Smooth muscle cell (in vitro differentiated cells): ENCODE results near the gene RARG. TPM values are rescaled to one million over a fixed set of nuclear protein-coding genes. Genes with fewer than 3 reads are reported as not detected.

ENCODE experiments used
- DNase-seq: peaks from one replicate; lab custom pipeline; 2025; ENCODE audit not compliant: unreplicated experiment; lab: John Stamatoyannopoulos, UW
- H2AFZ ChIP-seq: fragments of 200-600 bp; sonication (generic); 2 replicates; pipeline ENCODE4 v1.6.0; 2016; ENCODE audit warnings: antibody characterized with exemption, low read depth, mild to moderate bottlenecking
- H3F3A ChIP-seq: fragments of 200-600 bp; sonication (generic); 2 replicates; pipeline ENCODE4 v1.6.0; 2017; ENCODE audit warnings: antibody characterized with exemption, low read depth
- H3K27ac ChIP-seq: fragments of 200-600 bp; sonication (generic); 2 replicates; pipeline ENCODE4 v1.5.1; 2016; ENCODE audit warnings: low read depth, mild to moderate bottlenecking
- H3K27me3 ChIP-seq: fragments of 200-600 bp; sonication (generic); 2 replicates; pipeline ENCODE4 v1.6.1; 2016; ENCODE audit warnings: low read depth, mild to moderate bottlenecking
- H3K36me3 ChIP-seq: fragments of 200-600 bp; sonication (generic); 2 replicates; pipeline ENCODE4 v1.5.1; 2016; ENCODE audit warnings: low read depth
- H3K4me1 ChIP-seq: fragments of 200-600 bp; sonication (generic); 2 replicates; pipeline ENCODE4 v1.5.1; 2016; ENCODE audit warnings: low read depth
- H3K4me2 ChIP-seq: fragments of 200-600 bp; sonication (generic); 2 replicates; pipeline ENCODE4 v1.6.0; 2016; ENCODE audit warnings: mild to moderate bottlenecking
- H3K4me3 ChIP-seq: fragments of 200-600 bp; sonication (generic); 2 replicates; pipeline ENCODE4 v1.5.1; 2016; ENCODE audit warnings: mild to moderate bottlenecking
- H3K79me2 ChIP-seq: fragments of 200-600 bp; sonication (generic); 2 replicates; pipeline ENCODE4 v1.6.0; 2016; ENCODE audit warnings: low read depth, mild to moderate bottlenecking
- H3K9ac ChIP-seq: fragments of 200-600 bp; sonication (generic); 2 replicates; pipeline ENCODE4 v1.6.0; 2016; ENCODE audit warnings: low read depth
- H3K9me3 ChIP-seq: fragments of 200-600 bp; sonication (generic); replicated peaks from 2 replicates; pipeline ENCODE4 v1.5.1; 2016; ENCODE audit warnings: low read depth
- H4K20me1 ChIP-seq: fragments of 200-600 bp; sonication (generic); 2 replicates; pipeline ENCODE4 v1.6.0; 2016; ENCODE audit warnings: low read depth
- WGBS: methylation state at CpG from one replicate; pipeline ENCODE4 v1.1.7; 2016; ENCODE audit warnings: low lambda C conversion rate; 5-methylcytosine and 5-hydroxymethylcytosine counted together
- polyA plus RNA-seq: library from polyadenylated mRNA; unstranded; fragments of >200 nt; fragmentation: Nextera tagmentation; extraction: Ambion mirVana; gene quantifications from 2 replicates; pipeline ENCODE4 v1.2.1, GENCODE V29; 2016
- total RNA-seq: library from RNA; depleted of rRNA; stranded (reverse); fragments of >200 nt; gene quantifications from 2 replicates; pipeline ENCODE4 v1.2.3, GENCODE V29; 2014
- TF ChIP-seq, protein P1 (sequence below): fragments of 200-600 bp; sonication (generic); IDR thresholded peaks from 2 replicates; pipeline ENCODE4 v1.5.1; 2017; ENCODE audit warnings: borderline replicate concordance, mild to moderate bottlenecking, antibody characterized with exemption; ENCODE audit not compliant: insufficient read depth, poor library complexity, severe bottlenecking

RARG gene
- total RNA-seq (19.9 and 21.8 TPM in 2 replicates), polyA plus RNA-seq (31.3 and 32.9 TPM in 2 replicates)

DNA sequence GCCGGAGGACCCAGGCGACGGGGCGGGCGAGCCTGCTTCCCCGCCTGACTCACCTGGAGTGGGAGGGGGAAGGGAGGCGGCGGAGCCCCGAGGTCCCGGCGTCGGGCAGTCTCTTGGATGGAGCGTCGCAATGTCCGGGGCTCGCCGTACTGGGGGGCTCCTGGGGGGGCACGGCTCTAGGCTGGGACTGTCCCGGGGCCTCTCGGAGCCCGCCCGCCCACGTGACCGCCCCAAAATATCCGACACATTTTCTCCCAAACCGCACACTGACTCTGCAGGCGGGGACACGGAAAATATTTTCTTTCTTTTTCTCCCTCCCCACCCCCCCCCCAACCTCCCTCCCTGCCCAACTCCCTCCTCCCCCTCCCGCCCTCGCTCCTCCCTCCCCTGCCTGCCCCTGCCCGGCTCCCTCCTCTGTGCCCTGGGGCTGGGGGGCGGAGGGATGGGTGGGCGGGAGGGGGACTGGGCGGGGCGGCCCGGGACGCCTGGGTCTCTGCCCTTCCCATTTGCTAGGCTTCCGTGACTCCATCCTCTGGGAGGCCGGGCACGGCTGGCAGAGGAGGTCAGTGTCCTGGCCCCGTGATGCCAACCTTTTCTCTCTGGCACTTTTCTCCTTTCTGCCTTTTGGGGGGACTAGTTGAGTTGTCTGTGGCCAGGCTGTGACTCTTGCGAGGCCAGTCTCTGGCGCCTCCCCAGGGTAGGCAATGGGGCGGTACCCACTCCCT, at the start of gene RARG:
TSS of gene RARG (minus strand) at position 289 of the 725 bp plus-strand sequence. CDS start 4,664 bp downstream, outside the sequence.
- H3K4me1 ChIP-seq, result peaks cover 35% of the 10 kb centered on the region
- 2% methylated on average over 26 of the region's 44 CpGs for WGBS
- peak; percentile 54 for DNase-seq

DNA sequence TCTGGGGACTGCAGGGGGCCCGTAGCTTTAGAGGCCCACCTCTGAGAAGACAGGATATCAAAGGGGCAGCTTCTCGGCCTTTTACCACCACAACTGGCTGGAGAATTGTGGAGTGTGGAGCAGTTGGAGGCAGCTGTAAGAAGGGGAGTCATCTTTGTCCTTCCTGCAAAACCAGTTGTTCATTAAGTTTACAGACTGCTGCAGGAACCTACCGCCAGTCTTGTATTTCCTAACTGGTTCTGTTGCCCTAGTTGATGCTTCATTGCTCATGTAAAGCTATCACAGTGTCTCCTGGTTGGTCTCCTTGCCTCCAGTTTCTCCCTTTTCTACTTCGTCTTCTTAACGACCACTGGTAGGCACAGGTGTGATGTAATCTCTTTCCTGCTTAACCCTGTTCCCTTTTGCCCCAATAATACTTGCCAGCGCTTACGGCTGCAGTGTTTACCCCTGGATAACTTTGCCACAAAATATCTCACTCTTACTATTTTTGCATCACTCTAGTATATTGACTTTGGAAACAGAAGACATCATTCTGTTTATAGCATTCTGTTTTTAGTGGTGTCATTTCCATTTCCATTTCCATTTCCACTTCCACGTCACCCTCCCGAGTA, 48.0 kb upstream of the RARG start:
- Histone ChIP-seq H3K4me1 (no peaks in the 10 kb centered on the region), H3K27ac (no peak overlapping the region), H3K36me3 (no peaks in the 10 kb centered on the region), H3F3A (no peaks in the 10 kb centered on the region), H3K4me3 (no peak overlapping the region), H2AFZ (no peak overlapping the region), H3K9me3 (no peaks in the 10 kb centered on the region), H3K4me2 (no peak overlapping the region), H3K27me3 (no peaks in the 10 kb centered on the region), H3K9ac (no peak overlapping the region), H3K79me2 (no peaks in the 10 kb centered on the region), H4K20me1 (no peaks in the 10 kb centered on the region)
- TF ChIP-seq, protein P1, sequence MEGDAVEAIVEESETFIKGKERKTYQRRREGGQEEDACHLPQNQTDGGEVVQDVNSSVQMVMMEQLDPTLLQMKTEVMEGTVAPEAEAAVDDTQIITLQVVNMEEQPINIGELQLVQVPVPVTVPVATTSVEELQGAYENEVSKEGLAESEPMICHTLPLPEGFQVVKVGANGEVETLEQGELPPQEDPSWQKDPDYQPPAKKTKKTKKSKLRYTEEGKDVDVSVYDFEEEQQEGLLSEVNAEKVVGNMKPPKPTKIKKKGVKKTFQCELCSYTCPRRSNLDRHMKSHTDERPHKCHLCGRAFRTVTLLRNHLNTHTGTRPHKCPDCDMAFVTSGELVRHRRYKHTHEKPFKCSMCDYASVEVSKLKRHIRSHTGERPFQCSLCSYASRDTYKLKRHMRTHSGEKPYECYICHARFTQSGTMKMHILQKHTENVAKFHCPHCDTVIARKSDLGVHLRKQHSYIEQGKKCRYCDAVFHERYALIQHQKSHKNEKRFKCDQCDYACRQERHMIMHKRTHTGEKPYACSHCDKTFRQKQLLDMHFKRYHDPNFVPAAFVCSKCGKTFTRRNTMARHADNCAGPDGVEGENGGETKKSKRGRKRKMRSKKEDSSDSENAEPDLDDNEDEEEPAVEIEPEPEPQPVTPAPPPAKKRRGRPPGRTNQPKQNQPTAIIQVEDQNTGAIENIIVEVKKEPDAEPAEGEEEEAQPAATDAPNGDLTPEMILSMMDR, result no peak
- no peak for DNase-seq
- WGBS, result 96% methylated on average over 9 of the region's 9 CpGs

More for the DNA sequence above, at the start of gene RARG:
- Histone ChIP-seq H3K36me3 (no peaks in the 10 kb centered on the region), H3K4me2 (peak within 1 kb of the TSS; percentile 90), H3K27me3 (no peaks in the 10 kb centered on the region), H3K9ac (peak within 1 kb of the TSS; percentile 66), H3K27ac (peak within 1 kb of the TSS; percentile 46), H3K4me3 (peak within 1 kb of the TSS; percentile 69), H2AFZ (peak within 1 kb of the TSS; percentile 73), H4K20me1 (no peaks in the 10 kb centered on the region), H3K9me3 (no peaks in the 10 kb centered on the region), H3F3A (peaks cover 2% of the 10 kb centered on the region), H3K79me2 (peaks cover 7% of the 10 kb centered on the region)
- TF ChIP-seq, protein P1, result no peak

- Histone ChIP-seq H3K27me3 (no peaks in the 10 kb centered on the region), H3F3A (no peaks in the 10 kb centered on the region), H3K27ac (no peak overlapping the region), H3K4me1 (no peaks in the 10 kb centered on the region), H3K79me2 (no peaks in the 10 kb centered on the region), H3K36me3 (no peaks in the 10 kb centered on the region), H3K4me3 (no peak overlapping the region), H2AFZ (no peak overlapping the region), H3K9ac (no peak overlapping the region), H3K4me2 (no peak overlapping the region), H4K20me1 (no peaks in the 10 kb centered on the region), H3K9me3 (no peaks in the 10 kb centered on the region)
- TF ChIP-seq, protein P1, result no peak
- 94% methylated on average over 3 of the region's 3 CpGs for WGBS
- no peak for DNase-seq
These were observed 47.4 kb upstream of the RARG start for GRCh38 chr12:53279283-53279869.
